Pulmonary artery endothelial cell (primary cell): ENCODE measurements around the gene SLC25A28. TPM values are rescaled to one million over a fixed set of nuclear protein-coding genes. Genes with fewer than 3 reads are reported as not detected.
A peak's percentile ranks its signal among the peaks of the same experiment; 100 is the strongest.
"Not testable (repeated sequence)": the region's sequence is repeated elsewhere in the genome, so short reads cannot be mapped to it uniquely, and the experiment has no call there.

Experiments used
- DNase-seq: peaks from one replicate; pipeline ENCODE4 v3.0.0-alpha.2; 2011; ENCODE audit warnings: low read depth, low spot score
- total RNA-seq: library from RNA; depleted of rRNA; stranded (reverse); fragments of >200 nt; gene quantifications from 2 replicates; pipeline ENCODE4 v1.2.3, GENCODE V29; 2014

SLC25A28 gene
- total RNA-seq, 1 donor from 2014 or later = 12.4 TPM

DNA sequence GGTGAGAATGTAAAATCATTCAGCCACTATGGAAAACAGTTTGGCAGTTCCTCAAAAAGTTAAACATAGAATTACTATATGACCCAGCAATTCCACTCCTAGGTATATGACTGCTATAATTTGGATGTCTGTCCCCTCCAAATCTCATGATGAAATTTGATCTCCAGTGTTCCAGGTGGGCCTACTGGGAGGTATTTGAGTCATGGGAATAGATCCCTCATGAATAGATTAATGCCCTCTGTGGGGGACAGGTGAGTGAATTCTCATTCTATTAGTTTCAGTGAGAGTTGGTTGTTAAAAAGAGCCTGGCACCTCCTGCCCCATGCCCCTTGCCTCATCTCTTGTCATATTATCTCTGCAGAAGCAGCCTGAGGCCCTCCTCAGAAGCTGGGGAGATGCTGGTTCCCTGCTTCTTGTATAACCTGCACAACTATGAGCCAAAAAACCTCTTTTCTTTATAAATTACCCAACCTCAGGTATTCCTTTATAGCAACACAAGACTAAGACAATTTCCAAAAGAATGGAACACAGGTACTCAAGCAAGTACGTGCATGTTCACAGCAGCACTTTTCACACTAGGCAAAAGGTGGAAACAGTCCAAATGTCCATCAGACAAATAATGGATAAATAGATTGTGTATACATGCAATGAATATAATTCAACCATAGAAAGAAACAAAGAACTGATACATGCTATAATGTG lies 8.8 kb upstream of the SLC25A28 start:
- no peak for DNase-seq

DNA sequence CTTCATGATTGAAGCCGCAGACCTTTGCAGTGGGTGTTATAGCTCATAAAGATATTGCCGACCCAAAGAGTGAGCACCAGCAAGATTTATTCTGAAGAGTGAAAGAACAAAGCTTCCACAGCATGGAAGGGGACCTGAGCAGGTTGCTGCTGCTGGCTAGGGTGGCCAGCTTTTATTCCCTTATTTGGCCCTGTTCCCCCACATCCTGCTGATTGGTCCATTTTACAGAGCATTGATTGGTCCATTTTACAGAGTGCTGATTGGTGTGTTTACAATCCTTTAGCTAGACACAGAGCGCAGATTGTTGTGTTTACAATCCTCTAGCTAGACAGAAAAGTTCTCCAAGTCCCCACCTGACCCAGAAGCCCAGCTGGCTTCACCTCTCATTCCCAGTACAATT lies 4.9 kb upstream of the SLC25A28 start:
- not testable (repeated sequence) for DNase-seq

DNA sequence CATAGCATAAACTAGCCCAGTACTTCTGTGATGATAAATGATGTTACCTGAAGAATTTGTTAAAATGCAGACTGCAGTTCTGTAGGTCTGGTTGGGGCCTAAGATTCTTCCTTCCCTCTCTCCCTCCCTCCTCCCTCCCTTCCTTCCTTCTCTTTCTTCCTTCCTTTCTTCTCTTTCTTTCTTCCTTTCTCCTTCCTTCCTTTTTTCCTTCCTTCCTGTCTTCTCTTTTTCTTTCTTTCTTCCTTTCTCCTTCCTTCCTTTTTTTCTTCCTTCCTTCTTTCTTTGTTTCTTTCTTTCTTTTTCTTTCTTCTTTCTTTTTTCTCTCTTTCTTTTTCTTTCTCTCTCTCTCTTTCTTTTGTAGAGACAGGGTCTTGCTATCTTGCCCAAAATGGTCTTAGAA lies 3.7 kb upstream of the SLC25A28 start:
- DNase-seq = no peak

DNA sequence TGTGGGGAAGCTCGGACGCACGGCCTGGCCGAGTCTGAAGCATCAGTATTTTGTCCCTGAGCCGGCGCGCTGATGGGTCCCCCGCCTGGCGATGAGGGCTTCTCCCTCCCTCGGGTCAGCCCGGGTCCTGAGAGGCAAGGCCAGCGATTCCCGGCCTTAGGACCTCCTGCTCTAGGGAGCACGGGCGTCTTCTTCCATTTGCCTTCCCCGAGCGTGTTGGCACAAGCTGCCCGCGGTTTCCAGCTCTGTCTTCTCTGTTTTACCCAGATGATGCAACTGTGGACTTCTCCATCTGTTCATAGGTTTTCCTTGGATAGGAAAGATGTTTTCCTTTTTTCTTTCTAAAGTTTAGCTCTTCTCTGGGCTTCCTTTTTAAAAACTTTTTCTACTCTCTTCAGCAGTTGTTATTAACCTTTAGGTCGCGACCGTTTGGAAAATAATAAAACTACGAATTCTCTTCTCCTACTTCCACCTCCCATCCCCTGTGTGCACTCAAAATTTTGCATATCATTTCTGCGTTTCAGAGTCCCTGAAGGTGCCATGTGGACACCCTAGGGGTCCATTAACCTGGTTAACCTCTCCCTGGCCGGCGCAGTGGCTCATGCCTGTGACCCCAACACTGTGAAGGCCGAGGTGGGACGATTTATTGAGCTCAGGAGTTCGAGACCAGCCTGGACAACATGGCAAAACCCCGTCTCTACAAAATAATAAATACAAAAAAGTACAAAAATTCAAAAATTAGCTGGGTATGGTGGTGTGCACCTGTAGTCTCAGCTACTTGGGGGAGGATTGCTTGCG lies 1.4 kb upstream of the SLC25A28 start:
- no peak for DNase-seq

DNA sequence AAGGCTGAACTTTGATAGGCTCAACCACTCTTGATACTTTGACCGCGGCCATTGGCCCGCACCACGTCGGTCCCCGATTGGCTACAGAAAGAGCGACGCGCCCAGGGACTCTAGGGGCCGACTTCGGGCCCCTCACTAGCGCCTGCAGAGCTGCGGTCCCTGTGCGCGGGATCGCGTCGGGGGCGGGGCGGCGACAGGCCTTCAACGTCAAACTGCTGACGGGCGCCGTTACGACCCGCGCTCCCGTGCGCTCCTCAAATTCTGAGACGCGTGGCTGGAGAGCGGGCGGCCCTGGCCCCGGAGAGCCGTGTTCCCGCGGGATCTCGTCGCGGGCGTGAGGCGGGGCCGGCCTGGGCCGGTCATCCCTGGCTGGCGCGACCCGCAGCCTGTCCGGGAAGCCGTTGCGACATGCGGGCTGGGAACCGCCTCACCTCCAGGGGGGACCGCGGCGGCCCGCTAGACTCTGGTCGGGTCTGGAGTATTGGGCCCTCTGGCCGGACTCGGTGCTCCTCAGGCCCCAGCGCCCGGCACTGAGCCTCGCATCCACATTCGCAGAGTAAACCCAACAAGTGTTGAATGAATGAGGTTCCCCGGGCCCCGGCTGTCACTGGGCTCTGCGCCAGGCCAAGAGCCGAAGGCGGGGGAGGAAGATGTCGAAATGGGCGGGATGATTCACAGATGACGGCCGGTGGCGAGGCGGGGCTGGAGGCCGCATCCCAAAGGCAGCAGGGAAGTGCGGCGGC lies 643 bp upstream of the SLC25A28 start:
- DNase-seq = peak; percentile 72

DNA sequence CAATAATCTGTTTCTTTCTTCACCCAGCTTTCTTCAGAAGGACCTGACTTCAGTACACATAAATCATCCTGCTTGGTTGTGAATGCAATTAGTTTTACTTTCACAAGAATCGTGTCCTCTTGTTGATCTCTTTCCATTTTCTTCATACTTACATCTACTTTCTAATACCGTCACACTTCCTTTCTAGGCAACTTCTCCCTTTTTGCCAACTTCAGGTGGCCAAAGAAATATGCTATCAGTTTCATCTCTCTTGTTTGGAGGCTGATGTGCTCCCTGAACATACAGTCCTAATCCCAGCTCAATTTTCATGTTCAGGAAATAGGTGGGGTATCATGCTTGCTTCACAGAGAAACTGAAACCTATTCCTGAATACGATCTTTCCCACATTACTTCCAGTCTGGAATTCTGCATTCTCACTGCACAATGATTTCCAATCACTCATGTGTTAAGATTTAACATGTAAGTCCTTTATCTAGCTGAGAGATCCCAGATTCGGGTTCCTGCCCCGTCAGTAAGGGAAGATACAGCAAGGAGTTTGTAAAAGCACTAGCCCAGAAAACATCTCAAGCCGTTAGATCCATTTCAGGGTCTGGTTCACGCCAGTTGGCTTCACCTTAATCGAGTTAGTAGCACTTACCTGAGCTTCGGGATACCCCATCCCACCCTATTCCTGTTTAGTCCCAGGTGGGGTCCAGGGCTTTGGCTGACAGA lies 994 bp downstream of the SLC25A28 start:
- DNase-seq = no peak

DNA sequence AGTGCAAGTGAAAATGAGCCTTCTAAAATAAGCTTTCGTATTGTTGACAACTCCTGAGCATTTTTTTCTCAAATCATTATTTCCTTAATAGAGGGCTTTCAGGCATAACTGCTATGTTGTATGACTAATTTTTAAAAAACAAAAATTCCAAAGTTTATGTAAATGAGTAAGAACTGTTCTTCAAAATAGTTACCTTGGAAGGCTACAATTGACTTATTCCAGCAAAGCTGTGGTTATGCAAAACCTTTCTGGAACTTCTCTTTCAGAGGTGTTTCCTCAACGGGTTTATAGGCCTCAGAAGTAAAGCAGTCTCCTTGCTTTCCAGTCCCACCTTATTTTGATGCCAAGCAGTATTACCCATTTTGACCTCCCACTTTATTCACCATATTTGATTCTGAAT lies 2.5 kb downstream of the SLC25A28 start:
- no peak for DNase-seq

DNA sequence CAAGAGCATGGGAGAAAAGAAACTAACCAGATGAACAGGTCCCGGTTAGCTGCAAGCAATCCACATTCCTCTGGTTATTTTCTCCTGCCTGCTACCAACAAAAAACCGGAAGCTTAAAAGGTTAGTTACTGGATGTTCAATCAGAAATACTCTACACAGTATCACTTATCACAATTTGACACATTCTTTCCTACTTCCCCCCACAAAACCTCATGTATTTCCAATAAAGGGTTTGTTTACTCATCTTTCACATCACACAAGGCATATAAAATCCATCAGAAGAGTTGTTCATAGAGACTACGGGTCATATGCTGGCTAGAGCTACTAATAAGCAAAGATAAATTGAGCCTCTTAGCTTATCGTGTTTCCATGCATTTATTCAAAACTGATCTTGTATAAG lies 4.8 kb downstream of the SLC25A28 start:
- no peak for DNase-seq

DNA sequence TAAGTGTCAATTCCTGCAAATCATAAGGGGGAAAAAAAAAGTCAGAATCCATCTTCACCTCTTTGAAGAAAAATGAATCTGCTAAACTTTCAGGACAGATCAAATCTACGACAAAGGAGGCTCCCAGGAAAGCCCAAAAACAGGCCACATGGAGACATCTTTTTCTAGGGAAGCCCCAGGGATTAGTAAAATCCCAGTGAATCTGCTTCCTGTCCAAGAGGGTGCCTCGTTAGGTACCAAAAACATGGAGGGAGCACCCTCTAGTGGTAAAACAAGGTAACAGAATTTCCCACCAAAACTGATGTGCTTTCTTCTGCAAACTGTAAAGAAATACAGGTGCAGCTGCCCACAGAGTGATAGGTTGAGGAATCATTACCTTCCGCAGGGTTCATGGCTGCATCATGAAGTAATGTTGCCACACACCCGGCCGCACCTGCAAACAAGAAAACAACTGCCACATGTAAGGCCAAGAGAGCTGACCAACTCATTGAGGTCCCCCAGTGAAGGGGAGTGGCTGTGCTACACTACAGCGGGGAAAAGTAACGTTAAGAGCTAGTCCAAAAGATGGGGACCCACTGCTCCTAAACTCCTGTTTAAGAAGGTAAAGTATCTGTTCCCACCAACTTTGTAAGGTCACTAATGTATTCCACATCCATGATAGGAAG lies 7.9 kb downstream of the SLC25A28 start:
- DNase-seq = peak; percentile 20

DNA sequence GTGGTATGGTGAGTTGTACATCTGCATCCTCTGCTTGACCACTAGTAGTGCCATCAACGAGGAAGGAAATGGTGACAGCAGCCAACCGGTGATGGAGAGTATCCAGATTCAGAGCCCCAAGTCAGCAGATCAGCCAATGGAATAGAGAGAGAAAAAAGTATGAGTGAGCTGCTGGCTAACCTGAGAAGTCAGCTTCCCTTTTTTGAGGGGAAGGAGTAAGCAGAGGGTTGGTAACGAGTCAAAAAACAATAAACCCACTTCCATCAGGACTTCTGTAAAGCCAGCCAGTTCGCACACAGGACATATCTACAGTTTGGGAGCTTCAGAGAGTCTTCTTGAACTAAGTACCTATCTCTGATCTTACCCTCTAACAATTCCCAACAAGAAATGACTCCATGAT lies 8.9 kb downstream of the SLC25A28 start:
- no peak for DNase-seq

DNA sequence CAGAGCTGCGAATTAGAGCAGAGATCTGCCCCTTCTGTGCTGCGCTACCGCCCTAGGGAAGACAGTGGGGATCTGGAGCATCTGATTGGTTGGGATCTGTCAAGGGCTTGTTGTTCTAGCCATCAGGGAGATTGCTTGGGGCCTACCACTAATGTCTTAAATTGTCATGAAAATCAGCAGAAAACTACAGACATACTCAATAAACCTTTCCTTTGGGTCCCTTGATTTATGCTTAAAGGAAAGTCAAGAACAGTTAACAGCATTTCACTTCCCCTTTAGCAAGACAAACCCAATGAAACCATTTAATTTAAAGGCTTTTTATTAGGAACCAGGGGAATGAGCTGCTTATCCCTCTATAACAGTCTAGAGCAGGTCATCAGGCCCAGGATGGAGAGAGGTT lies 10.0 kb downstream of the SLC25A28 start:
- no peak for DNase-seq

DNA sequence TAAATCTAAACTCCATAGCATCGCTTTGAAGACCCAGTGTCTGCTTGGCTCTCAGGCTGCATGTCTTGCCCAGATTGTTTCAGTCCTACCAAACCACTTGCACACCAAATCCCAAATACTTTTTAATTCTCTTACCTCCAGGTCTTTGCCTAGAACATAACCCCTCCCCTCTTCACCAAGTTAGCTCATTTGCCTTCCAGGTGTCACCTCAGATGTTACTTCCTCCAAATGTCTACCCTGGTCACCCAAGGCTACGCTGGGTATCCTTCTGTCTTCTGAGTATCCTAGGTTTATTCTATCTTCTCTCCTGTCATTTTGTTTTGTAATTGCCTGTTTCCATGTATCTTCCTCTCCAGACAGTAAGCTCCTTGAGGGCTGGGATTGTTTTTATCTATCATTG lies 11.1 kb downstream of the SLC25A28 start:
- DNase-seq = no peak

DNA sequence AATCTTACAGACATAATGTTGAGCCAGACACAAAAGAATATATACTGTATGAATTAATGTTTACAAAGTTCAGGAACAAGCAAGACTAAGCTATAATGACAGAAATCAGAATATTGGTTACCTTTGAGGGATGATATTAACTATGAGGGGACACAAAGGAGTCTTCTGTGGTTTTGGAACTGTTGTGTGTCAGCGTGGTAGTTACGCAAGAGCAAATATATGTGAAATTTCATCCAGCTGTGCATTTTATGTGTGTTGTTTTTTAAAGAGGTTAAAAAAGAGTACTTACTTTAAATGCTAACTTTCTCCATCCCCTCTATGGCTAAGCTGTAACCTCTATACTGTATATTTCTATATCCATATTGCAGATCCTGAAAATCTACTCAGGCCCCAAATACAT lies 14.9 kb downstream of the SLC25A28 start:
- DNase-seq = no peak

DNA sequence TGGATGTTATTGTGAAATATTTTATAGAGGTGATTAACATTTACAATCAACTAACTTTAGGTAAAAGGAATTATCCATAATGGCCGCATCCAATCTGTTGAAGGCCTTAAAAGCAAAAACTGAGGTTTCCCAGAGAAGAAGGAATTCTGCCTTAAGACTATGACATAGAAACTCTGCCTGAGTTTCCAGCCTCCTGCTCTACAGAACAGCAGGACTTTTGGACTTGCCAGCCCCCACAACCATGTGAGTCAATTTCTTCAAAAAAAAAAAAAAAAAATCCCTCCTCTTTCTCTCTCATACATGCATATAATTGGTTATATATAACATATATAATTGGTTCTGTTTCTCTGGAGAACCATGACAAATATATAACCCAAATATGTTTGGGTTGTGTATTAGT lies 15.4 kb downstream of the SLC25A28 start:
- DNase-seq = no peak

DNA sequence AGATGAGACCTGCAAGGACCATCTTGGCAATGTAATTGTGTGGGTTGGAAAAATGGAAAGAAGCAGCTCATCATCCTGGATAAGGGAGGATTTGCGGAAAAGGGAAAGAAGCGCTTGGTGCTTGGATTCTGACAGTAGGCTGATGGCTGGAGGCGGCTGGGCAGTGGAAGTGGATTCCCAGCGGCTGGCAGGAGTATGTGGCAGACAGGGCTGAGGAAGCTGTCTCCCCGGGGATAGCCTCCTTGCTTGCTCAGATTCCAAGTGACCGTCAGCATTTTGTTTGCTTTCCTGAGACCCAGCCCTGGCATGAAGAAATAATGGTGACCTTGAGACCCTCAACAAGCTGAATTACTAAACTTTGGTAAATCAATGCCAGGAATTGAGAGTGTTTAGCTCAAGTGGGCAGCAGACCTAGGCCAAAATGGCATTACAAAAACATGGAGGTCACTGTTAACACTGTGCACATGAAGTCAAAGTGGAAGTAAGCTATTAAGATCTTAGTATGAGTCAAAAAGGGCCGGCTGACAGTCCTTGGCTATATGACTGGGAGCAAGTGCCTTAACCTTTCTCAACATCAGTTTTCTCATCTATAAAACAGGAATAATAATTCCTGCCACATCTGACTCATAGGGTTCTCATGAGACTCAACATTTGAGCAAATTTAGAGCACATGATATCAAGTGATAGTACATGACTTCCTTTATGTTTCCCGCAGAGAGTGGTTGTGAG lies 21.3 kb downstream of the SLC25A28 start:
- DNase-seq = no peak

DNA sequence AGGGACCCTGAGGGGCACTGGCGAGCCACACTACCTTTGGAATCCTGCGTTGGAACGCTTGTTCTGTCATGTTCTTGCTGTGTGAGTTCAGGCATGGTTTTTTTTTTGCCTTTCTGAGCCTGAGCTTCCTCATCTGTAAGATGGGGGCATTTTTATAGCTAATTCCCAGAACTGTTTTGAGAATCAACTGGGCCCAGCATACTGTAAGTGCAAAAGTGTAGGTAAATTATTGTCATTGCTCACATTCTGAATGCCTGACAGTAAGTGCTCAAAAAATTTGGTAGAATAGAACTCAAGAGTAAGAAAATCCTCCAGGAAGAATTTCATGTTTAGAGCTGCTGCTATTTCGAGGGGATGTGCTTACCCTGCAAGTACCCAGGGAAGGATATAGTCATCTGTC lies 22.2 kb downstream of the SLC25A28 start:
- no peak for DNase-seq

DNA sequence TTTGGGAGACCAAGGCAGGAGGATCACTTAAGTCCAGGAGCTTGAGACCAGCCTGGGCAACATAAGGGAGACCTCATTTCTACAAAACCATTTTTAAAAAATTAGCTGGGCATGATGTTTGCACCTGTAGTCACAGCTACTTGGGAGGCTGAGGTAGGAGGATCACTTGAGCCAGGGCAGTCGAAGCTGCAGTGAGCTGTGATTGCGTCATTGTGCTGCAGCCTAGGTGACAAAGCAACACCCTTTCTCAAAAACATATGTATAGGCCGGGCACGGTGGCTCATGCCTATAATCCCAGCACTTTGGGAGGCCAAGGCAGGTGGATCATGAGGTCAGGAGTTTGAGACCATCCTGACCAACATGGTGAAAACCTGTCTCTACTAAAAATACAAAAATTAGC lies 23.5 kb downstream of the SLC25A28 start:
- not testable (repeated sequence) for DNase-seq

DNA sequence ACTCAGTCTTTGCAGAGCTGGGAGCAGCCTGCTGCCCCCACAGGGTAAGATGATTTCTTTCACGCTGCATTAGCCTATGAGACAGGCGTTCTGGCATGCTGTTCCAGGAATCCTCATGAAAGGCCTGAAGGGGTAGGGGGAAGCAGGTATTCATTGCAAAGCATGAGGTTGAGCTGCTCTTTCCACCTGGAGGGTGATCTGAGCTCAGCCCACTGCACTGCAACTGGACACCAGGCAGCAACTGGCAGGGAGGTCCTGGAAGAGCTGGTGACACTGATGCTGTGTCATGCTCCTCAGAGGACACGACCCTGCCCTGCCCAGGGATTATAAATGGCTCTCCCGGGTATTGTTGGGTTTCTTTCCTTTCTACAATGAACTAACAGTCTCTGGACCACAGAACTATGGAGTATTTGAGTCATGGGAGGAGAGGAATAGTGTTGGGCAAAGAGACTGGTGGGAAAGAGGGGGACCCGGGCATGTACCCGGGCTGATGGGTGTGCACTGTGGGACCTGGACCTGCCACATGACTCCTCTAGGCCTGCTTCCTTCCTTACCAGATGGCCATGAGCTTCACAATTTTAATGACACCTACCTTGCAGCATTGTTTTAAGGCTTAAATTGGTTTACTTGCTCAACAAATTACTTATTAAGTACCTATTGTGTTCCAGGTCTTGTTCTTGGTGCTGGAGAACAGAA lies 24.3 kb downstream of the SLC25A28 start:
- DNase-seq = no peak

DNA sequence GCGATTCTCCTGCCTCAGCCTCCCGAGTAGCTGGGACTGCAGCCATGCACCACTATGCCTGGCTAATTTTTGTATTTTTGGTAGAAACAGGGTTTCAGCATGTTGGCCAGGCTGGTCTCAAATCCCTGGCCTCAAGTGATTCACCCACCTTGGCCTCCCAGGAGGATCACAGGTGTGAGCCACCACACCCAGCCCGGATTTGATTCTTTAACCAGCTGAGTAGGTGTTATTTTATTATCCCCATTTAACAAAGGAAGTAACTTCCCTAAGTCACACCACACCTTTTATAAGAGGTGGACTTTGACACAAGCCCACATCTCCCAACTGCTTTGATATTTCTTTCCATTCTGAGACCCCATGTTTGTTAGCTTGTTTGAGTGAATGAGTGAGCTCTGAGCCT lies 25.0 kb downstream of the SLC25A28 start:
- no peak for DNase-seq

DNA sequence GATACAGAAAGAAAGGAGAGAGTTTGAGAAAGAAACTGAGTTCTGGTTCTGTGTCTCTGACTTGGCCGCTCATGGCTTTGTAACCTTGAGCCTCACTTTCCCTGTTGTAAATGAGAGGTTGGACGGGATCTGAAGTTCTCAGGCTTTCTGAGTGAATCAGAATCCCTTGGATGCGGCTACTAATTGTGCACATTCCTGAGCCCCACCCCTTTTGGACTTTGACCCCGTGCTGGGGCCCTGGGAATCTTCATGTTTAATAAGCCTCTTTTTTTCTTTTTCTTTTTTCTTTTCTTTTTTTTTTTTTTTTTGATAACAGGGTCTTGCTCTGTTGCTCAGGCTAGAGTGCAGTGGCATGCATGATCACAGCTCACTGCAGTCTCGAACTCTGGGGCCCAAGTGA lies 26.9 kb downstream of the SLC25A28 start:
- no peak for DNase-seq
